Mesendoderm (in vitro differentiated cells): ENCODE results near the gene CYFIP2.

Experiments
- DNase-seq: peaks from one replicate; pipeline ENCODE4 v3.0.0; 2013
- H2AK5ac ChIP-seq: 2 replicates; pipeline ENCODE4 v1.6.1; 2013; ENCODE audit warnings: low read length, inconsistent platforms
- H2BK120ac ChIP-seq: 2 replicates; pipeline ENCODE4 v1.6.1; 2013; ENCODE audit warnings: low read depth, mild to moderate bottlenecking, low read length, moderate library complexity, mixed read lengths
- H2BK15ac ChIP-seq: replicated peaks from 2 replicates; pipeline ENCODE4 v1.6.1; 2013; ENCODE audit warnings: low read depth, mild to moderate bottlenecking, moderate library complexity
- H2BK5ac ChIP-seq: 2 replicates; pipeline ENCODE4 v1.6.1; 2013; ENCODE audit warnings: low read length, inconsistent platforms
- H3K18ac ChIP-seq: 2 replicates; pipeline ENCODE4 v1.6.1; 2013; ENCODE audit warnings: mild to moderate bottlenecking, low read length, mixed read lengths
- H3K23ac ChIP-seq: one replicate; pipeline ENCODE4 v1.6.1; 2013; ENCODE audit warnings: low read length
- H3K27ac ChIP-seq: 2 replicates; pipeline ENCODE4 v1.5.1; 2013; ENCODE audit warnings: low read depth, mild to moderate bottlenecking, inconsistent platforms, low read length, moderate library complexity
- H3K27me3 ChIP-seq: 2 replicates; pipeline ENCODE4 v1.6.1; 2013; ENCODE audit warnings: low read length, control low read depth, mild to moderate bottlenecking, inconsistent platforms; ENCODE audit not compliant: insufficient read depth, poor library complexity
- H3K36me3 ChIP-seq: 2 replicates; pipeline ENCODE4 v1.6.1; 2013; ENCODE audit warnings: low read length, inconsistent platforms; ENCODE audit not compliant: control insufficient read depth, insufficient read depth
- H3K4ac ChIP-seq: one replicate; pipeline ENCODE4 v1.6.1; 2013; ENCODE audit warnings: low read depth, mild to moderate bottlenecking, low read length, moderate library complexity
- H3K4me1 ChIP-seq: 2 replicates; pipeline ENCODE4 v1.6.1; 2013; ENCODE audit warnings: low read depth, low read length, inconsistent platforms; ENCODE audit not compliant: control insufficient read depth
- H3K4me2 ChIP-seq: 2 replicates; pipeline ENCODE4 v1.6.1; 2013; ENCODE audit warnings: low read length
- H3K4me3 ChIP-seq: 2 replicates; pipeline ENCODE4 v1.5.1; 2013; ENCODE audit warnings: mild to moderate bottlenecking, low read length
- H3K56ac ChIP-seq: one replicate; pipeline ENCODE4 v1.6.1; 2013; ENCODE audit warnings: low read length
- H3K79me1 ChIP-seq: 2 replicates; pipeline ENCODE4 v1.6.1; 2013; ENCODE audit warnings: low read length, inconsistent platforms
- H3K79me2 ChIP-seq: 2 replicates; pipeline ENCODE4 v1.6.1; 2013; ENCODE audit warnings: mild to moderate bottlenecking, low read length; ENCODE audit not compliant: control insufficient read depth, insufficient read depth
- H3K9ac ChIP-seq: 2 replicates; pipeline ENCODE4 v1.6.1; 2013; ENCODE audit warnings: low read length, inconsistent platforms
- H4K5ac ChIP-seq: one replicate; pipeline ENCODE4 v1.6.1; 2013; ENCODE audit warnings: low read length
- H4K8ac ChIP-seq: one replicate; pipeline ENCODE4 v1.6.1; 2013; ENCODE audit warnings: low read depth, mild to moderate bottlenecking, control low read depth, low read length, moderate library complexity
- WGBS: extraction: QIAGEN DNeasy Blood & Tissue Kit; methylation state at CpG from one replicate; pipeline ENCODE4 v1.1.7; 2013; ENCODE audit warnings: low lambda C conversion rate, missing lambda C conversion rate; ENCODE audit not compliant: insufficient coverage; ENCODE audit errors: extremely low coverage; 5-methylcytosine and 5-hydroxymethylcytosine counted together

Gene CYFIP2

GRCh38 chr5:157390133-157390532 is 124.2 kb downstream of the CYFIP2 start:
- Histone ChIP-seq H3K79me2 (no peaks in the 10 kb centered on the region), H2BK120ac (no peak overlapping the region), H2AK5ac (no peak overlapping the region), H2BK15ac (no peak overlapping the region), H3K4me3 (no peak overlapping the region), H4K5ac (no peak overlapping the region), H3K4me1 (no peaks in the 10 kb centered on the region), H3K23ac (no peak overlapping the region), H3K4me2 (no peak overlapping the region), H2BK5ac (no peak overlapping the region), H3K4ac (no peak overlapping the region), H3K27ac (no peak overlapping the region), H3K18ac (no peak overlapping the region), H3K9ac (no peak overlapping the region), H3K56ac (no peak overlapping the region), H4K8ac (no peak overlapping the region), H3K79me1 (no peaks in the 10 kb centered on the region), H3K27me3 (no peaks in the 10 kb centered on the region), H3K36me3 (no peaks in the 10 kb centered on the region)
- DNase-seq = no peak
- WGBS = no CpG with 5 or more reads among the region's 5 CpGs

- no peak overlapping the region for H3K27ac ChIP-seq
- H3K4ac ChIP-seq = no peak overlapping the region
- no peak overlapping the region for H2BK15ac ChIP-seq
- no peaks in the 10 kb centered on the region for H3K27me3 ChIP-seq
- H3K4me3 ChIP-seq = no peak overlapping the region
- H3K79me1 ChIP-seq = no peaks in the 10 kb centered on the region
- no peak overlapping the region for H2BK120ac ChIP-seq
- no peaks in the 10 kb centered on the region for H3K79me2 ChIP-seq
- no peak overlapping the region for H4K5ac ChIP-seq
- no peak overlapping the region for H2BK5ac ChIP-seq
- no peak overlapping the region for H4K8ac ChIP-seq
- H2AK5ac ChIP-seq = no peak overlapping the region
- H3K9ac ChIP-seq = no peak overlapping the region
- no peaks in the 10 kb centered on the region for H3K4me1 ChIP-seq
- no peak overlapping the region for H3K23ac ChIP-seq
- H3K56ac ChIP-seq = no peak overlapping the region
- WGBS = no CpG with 5 or more reads among the region's 15 CpGs
- H3K36me3 ChIP-seq = no peaks in the 10 kb centered on the region
- H3K18ac ChIP-seq = no peak overlapping the region
- peak; percentile 73 for DNase-seq
- no peak overlapping the region for H3K4me2 ChIP-seq
These were observed 124.8 kb downstream of the CYFIP2 start for GRCh38 chr5:157390551-157391297.

- no peak overlapping the region for H3K9ac ChIP-seq
- no peak overlapping the region for H3K27ac ChIP-seq
- H2BK15ac ChIP-seq = no peak overlapping the region
- no peak overlapping the region for H3K56ac ChIP-seq
- no peak overlapping the region for H3K18ac ChIP-seq
- no peak overlapping the region for H4K8ac ChIP-seq
- H3K4me1 ChIP-seq = peaks cover 2% of the 10 kb centered on the region
- H3K4me2 ChIP-seq = no peak overlapping the region
- H3K79me2 ChIP-seq = no peaks in the 10 kb centered on the region
- no peaks in the 10 kb centered on the region for H3K79me1 ChIP-seq
- H2BK5ac ChIP-seq = no peak overlapping the region
- H3K4ac ChIP-seq = no peak overlapping the region
- H3K27me3 ChIP-seq = no peaks in the 10 kb centered on the region
- no peak overlapping the region for H3K23ac ChIP-seq
- no peaks in the 10 kb centered on the region for H3K36me3 ChIP-seq
- no peak overlapping the region for H2BK120ac ChIP-seq
- no peak overlapping the region for H2AK5ac ChIP-seq
- no peak for DNase-seq
- H3K4me3 ChIP-seq = no peak overlapping the region
- H4K5ac ChIP-seq = no peak overlapping the region
These were observed 132.4 kb downstream of the CYFIP2 start for GRCh38 chr5:157398305-157398704.

- no peak overlapping the region for H2BK120ac ChIP-seq
- H3K4me3 ChIP-seq = no peak overlapping the region
- no peak overlapping the region for H3K9ac ChIP-seq
- peak overlapping the region; percentile 20 for H2BK5ac ChIP-seq
- H2AK5ac ChIP-seq = peak overlapping the region; percentile 37
- no peaks in the 10 kb centered on the region for H3K79me2 ChIP-seq
- H3K4me2 ChIP-seq = no peak overlapping the region
- H4K8ac ChIP-seq = no peak overlapping the region
- WGBS = no CpG with 5 or more reads among the region's 5 CpGs
- DNase-seq = peak; percentile 62
- H3K4me1 ChIP-seq = peaks cover 2% of the 10 kb centered on the region
- H3K18ac ChIP-seq = no peak overlapping the region
- H3K79me1 ChIP-seq = no peaks in the 10 kb centered on the region
- H3K56ac ChIP-seq = no peak overlapping the region
- no peaks in the 10 kb centered on the region for H3K36me3 ChIP-seq
- no peak overlapping the region for H2BK15ac ChIP-seq
- no peak overlapping the region for H3K4ac ChIP-seq
- no peak overlapping the region for H3K23ac ChIP-seq
- H3K27ac ChIP-seq = peak overlapping the region; percentile 38
- no peak overlapping the region for H4K5ac ChIP-seq
- no peaks in the 10 kb centered on the region for H3K27me3 ChIP-seq
These were observed 135.0 kb downstream of the CYFIP2 start for GRCh38 chr5:157400741-157401495.

GRCh38 chr5:157415838-157416237 is 149.9 kb downstream of the CYFIP2 start:
- no peak overlapping the region for H2BK5ac ChIP-seq
- no peak overlapping the region for H3K27ac ChIP-seq
- no peaks in the 10 kb centered on the region for H3K4me1 ChIP-seq
- no peak overlapping the region for H2AK5ac ChIP-seq
- no peak overlapping the region for H3K9ac ChIP-seq
- H3K27me3 ChIP-seq = no peaks in the 10 kb centered on the region
- no peak overlapping the region for H3K23ac ChIP-seq
- no peak overlapping the region for H3K4me2 ChIP-seq
- no peak overlapping the region for H4K5ac ChIP-seq
- no peak overlapping the region for H3K4me3 ChIP-seq
- no peaks in the 10 kb centered on the region for H3K79me1 ChIP-seq
- H3K56ac ChIP-seq = no peak overlapping the region
- H2BK15ac ChIP-seq = no peak overlapping the region
- no peaks in the 10 kb centered on the region for H3K79me2 ChIP-seq
- H3K18ac ChIP-seq = no peak overlapping the region
- H2BK120ac ChIP-seq = no peak overlapping the region
- no peak overlapping the region for H4K8ac ChIP-seq
- H3K36me3 ChIP-seq = no peaks in the 10 kb centered on the region
- no peak overlapping the region for H3K4ac ChIP-seq
- no peak for DNase-seq
